ENCODE results near the gene C4orf54.

DNA sequence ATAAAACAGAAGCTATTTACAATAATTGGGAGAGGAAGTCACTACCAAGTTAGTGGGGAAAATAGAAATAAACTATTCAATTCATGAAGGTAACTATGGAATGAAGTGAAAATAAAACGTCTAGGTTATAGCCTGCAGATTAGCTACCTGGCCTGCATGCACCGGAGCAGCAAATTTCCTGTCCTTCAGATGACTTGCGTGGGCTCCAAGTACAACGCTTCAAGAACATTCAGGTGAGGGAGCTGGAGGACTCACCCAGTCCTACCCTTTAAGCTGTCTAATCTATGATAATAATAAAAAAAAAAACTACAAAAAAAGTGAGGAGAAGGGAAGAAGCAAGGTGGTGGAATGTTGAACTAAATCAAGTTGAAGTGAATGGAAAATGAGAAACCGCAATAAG lies 13.2 kb downstream of the C4orf54 start:
- TF ChIP-seq EZH2 (IDR thresholded peaks at IDR 0.05; ENCODE audit: insufficient read depth, poor library complexity, severe bottlenecking) (no peak), EZH2phosphoT487 (IDR thresholded peaks at IDR 0.05; ENCODE audit: insufficient read depth, low read depth) (no peak)

All from GM23248 (cell line).